HFF-Myc (cell line): ENCODE data around the gene MAP3K21.

ENCODE experiments used
- DNase-seq: peaks from one replicate; pipeline ENCODE4 v3.0.0-alpha.2; 2011; ENCODE audit warnings: low read depth; ENCODE audit errors: extremely low read depth
- H3K4me3 ChIP-seq: replicated peaks from 2 replicates; pipeline ENCODE4 v1.5.1; 2011; ENCODE audit warnings: low read depth, mild to moderate bottlenecking, control low read depth, low read length
- TF ChIP-seq, protein P1 (sequence below): IDR thresholded peaks from 2 replicates; pipeline ENCODE4 v1.5.1; 2012; ENCODE audit warnings: mild to moderate bottlenecking, low read depth, low read length, control low read depth; ENCODE audit errors: missing control alignments

The MAP3K21 gene

DNA sequence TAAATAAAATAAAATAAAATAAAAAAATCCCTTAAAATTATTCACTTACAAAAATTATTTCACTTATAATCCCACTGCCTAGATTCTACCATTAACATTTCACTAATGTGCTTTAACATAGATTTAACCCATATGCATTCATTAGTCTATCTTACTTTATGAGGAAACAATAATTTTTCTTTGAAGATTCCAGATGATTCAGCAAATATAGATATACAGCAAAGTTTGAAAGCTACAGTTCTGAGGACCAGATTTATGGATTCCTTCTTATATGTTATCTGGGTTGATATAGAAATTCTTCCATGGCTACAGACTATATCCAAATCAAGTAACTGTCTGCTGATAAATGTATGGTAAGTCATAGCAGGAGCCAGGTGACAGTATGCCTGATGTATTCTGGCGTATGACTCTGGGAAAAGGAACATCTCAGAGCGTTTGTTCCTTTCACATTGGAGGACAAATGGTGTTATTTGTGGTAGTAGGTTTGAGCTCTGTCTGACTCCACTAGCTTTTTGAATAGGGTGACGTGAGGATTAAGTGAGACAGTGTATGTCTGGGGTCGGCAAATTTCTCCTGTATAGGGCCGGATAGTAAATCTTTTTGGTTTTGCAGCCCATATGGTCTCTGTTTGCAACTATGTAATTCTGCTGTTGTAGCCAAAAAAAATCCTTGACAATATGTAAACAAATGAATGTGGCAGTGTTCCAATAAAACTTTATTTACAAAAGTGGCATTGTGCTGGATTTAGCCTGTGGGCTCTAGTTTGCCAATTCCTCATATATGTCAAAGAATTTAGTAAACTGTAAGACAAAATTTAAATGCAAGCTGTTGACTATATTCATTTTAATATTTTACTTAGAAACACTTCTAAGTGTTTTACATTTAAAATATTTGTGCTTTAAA, 9.3 kb downstream of the MAP3K21 start:
- no peak overlapping the region for H3K4me3 ChIP-seq
- TF ChIP-seq, protein P1, sequence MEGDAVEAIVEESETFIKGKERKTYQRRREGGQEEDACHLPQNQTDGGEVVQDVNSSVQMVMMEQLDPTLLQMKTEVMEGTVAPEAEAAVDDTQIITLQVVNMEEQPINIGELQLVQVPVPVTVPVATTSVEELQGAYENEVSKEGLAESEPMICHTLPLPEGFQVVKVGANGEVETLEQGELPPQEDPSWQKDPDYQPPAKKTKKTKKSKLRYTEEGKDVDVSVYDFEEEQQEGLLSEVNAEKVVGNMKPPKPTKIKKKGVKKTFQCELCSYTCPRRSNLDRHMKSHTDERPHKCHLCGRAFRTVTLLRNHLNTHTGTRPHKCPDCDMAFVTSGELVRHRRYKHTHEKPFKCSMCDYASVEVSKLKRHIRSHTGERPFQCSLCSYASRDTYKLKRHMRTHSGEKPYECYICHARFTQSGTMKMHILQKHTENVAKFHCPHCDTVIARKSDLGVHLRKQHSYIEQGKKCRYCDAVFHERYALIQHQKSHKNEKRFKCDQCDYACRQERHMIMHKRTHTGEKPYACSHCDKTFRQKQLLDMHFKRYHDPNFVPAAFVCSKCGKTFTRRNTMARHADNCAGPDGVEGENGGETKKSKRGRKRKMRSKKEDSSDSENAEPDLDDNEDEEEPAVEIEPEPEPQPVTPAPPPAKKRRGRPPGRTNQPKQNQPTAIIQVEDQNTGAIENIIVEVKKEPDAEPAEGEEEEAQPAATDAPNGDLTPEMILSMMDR: no peak
- DNase-seq: no peak

DNA sequence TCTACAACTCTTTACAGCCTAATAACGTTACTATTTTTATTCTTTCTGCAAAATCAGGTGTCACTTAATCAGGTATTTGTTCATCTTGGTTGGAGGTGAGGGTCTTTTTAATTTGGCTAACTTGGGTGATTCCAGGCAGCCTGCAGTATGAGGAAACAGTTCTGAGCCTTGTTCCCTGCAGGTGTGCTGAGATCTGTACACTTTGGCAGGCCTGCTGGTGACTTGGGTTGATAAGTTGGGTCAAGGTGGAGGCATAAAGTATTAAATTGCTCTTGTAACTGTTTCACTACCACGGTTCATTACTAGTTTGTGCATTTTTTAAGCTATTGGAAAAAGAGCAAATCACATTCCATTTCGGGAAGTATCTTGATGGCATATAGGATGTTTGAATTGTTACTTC, 10.0 kb downstream of the MAP3K21 start:
- TF ChIP-seq, protein P1: no peak
- no peak overlapping the region for H3K4me3 ChIP-seq
- DNase-seq: no peak

DNA sequence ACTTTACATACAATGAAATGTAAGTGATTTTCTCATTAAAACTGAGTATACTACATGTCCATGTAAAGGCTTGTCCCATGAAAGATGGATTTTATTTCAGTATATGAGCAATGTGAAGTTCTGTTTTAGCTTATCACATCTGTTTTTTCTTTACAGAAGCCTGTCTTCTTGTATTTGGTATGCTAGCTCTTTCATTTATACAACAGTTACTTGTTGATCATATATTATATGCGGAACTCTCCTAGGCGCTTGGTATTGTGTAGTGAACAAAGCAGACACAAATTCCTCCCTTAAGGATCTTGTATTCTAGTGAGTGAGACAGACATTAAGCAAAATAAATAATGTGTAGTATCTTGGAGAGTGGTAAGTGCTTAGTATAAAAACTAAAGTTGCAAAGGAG, 10.6 kb downstream of the MAP3K21 start:
- TF ChIP-seq, protein P1: no peak
- no peak overlapping the region for H3K4me3 ChIP-seq
- DNase-seq: no peak

DNA sequence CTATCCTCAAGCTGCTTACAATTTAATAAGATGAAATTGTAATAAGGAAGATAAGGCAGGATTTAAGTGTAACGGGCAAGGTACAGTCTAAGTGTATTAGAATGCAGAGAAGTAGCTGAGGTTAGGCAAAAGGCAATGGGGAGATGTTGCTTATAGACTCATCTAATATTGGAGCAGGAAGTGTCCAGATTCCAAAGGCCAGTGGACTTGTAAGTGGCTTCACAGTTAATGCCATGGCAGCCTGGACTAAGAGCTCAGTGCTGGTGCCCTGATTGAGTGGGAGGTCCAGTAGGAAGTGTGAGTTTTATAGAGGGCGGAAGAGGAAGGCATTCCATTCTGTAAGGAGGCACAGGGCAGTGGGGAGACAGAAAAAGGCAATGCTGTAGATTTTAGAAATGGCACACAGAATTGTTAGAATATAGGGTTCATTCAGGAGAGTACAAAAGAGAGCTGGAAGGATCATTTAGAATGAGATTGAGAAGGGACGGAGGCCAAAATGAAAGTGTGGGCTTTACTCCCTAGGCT, 12.6 kb downstream of the MAP3K21 start:
- no peak overlapping the region for H3K4me3 ChIP-seq
- DNase-seq: no peak
- TF ChIP-seq, protein P1: no peak

DNA sequence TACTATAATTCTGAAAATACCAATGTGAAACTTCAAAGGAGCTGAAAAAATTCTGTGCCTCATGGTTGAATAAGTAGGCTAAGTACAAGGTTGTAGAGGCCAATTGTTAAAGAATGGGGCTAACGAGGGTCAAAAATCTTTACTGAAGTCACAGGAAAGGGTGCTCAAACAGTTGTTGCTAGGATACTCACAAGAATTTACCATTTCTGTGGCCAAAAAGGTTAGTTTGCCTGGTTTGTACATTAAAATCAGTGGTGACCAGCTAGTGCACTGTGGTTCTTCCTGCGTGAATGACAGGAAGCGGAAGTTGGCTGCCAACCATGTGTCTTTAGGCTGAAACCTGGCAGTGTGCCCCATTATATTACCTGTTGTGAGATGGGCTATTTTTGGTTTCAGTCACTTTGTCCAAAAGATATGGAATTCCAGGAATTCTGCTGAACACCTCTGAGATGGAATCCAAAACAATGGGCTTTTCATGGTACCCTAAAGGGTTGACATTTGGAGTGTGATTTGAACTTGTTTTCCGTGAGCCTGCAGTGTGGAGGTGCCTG, 13.5 kb downstream of the MAP3K21 start:
- H3K4me3 ChIP-seq: no peak overlapping the region
- no peak for DNase-seq
- TF ChIP-seq, protein P1: no peak

DNA sequence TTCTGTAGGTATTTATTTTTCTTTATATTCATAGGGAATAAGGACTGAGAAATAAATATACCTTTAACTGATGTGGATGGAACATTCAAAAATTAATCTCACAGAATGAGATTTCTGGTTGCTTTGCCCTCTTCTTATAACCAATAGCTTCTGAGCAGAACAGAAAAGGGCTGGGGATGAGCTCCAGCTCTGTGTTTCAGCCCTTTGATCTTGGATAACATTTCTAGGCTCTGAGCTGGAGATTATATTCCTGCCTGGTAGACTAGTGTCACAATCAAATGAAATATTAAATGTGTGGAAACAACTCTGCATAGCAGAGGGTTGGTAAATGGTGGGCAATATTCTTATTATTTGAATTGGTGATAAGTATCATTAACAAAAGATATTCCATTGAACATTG, 14.6 kb downstream of the MAP3K21 start:
- H3K4me3 ChIP-seq: no peak overlapping the region
- no peak for DNase-seq
- TF ChIP-seq, protein P1: no peak
